HG03571 (cell line): ENCODE measurements around the gene APOBEC3C.
"Not testable (repeated sequence)": the region's sequence is repeated elsewhere in the genome, so short reads cannot be mapped to it uniquely, and the experiment has no call there.

Experiments used
- ATAC-seq: cut with Tn5 transposase; IDR thresholded peaks from one replicate; pipeline ENCODE4 v1.9.1; 2021; ENCODE audit not compliant: unreplicated experiment

The APOBEC3C gene

DNA sequence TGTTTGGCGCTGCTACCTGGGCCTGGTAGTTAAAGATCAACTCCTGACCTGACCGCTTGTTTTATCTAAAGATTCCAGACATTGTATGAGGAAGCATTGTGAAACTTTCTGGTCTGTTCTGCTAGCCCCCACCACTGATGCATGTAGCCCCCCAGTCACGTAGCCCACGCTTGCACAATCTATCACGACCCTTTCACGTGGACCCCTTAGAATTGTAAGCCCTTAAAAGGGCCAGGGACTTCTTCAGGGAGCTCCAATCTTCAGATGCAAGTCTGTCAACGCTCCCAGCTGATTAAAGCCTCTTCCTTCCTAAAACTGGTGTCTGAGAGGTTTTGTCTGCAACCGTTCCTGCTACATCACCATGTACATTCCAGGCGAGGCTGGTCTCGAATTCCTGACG, 41.6 kb downstream of the APOBEC3C start:
- no peak for ATAC-seq

DNA sequence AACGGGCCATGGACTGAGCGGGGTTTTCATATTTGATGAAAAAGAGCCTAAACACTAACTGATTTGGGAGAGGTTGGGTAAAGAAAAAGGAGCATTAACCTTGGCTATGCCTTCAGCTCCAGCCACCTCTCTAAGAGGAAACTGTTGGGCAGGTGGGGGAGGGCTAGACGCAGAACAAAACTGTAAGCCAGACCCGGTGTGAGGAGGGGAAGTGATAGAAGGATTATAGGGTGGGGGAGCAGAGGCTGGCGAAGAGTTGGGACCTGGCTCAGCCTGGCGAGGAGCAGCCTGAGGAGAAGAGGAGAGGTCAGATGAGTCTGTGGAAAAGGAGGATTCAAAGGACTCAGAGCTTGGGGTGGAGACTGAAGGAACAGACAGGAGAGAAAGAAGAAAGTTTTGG, 47.2 kb downstream of the APOBEC3C start:
- not testable (repeated sequence) for ATAC-seq

GRCh38 chr22:39061951-39062350, 47.9 kb downstream of the APOBEC3C start:
- not testable (repeated sequence) for ATAC-seq

GRCh38 chr22:39063904-39064303, 49.8 kb downstream of the APOBEC3C start:
- ATAC-seq = not testable (repeated sequence)

GRCh38 chr22:39066442-39067276, 52.6 kb downstream of the APOBEC3C start:
- not testable (repeated sequence) for ATAC-seq

GRCh38 chr22:39068033-39068785, 54.2 kb downstream of the APOBEC3C start:
- ATAC-seq = no peak
